GM23248 (cell line): ENCODE measurements around the gene MPZL2.

Experiments
- EZH2 ChIP-seq: fragments of 200-600 bp; sonication (generic); IDR thresholded peaks from 2 replicates; pipeline ENCODE4 v1.6.1; 2018; ENCODE audit warnings: antibody characterized with exemption, mild to moderate bottlenecking; ENCODE audit not compliant: insufficient read depth, poor library complexity, severe bottlenecking
- EZH2phosphoT487 ChIP-seq: fragments of 200-600 bp; sonication (generic); IDR thresholded peaks from 2 replicates; pipeline ENCODE4 v1.6.1; 2018; ENCODE audit warnings: antibody characterized with exemption, moderate library complexity, mild to moderate bottlenecking, low read depth; ENCODE audit not compliant: insufficient read depth

GRCh38 chr11:118206391-118207031 is 57.6 kb downstream of the MPZL2 start:
- TF ChIP-seq EZH2 = no peak
- no peak for TF ChIP-seq EZH2phosphoT487
